ENCODE data around the gene CD52. TPM values are rescaled to one million over a fixed set of nuclear protein-coding genes. Genes with fewer than 3 reads are reported as not detected.

The CD52 gene
- polyA plus RNA-seq, 1 of the 3 experiments (the other 2 are of a cell fraction): not detected

GRCh38 chr1:26289158-26290059, 28.3 kb upstream of the CD52 start:
- ChIA-PET CTCF (interaction anchor here (1.0 to 10.7 kb wide), 8 partner anchors 10 to 185 kb away, joined by 3 to 213 read pairs (median 7); partner anchors contain the start of genes CD52, CEP85 and SH3BGRL3), POLR2A (interaction anchor here (2.7 kb wide), 1 partner anchor 10 kb away, joined by 10 read pairs; the partner anchor contains the start of gene SH3BGRL3)
- Histone ChIP-seq H3K4me2 (no peak overlapping the region), H3K79me2 (ENCODE audit: insufficient read depth) (peaks cover 7% of the 10 kb centered on the region; the same call in 1 of the 2 replicates), H3K9me3 (no peaks in the 10 kb centered on the region), H3K9ac (no peak overlapping the region), H3F3A (replicated peaks; ENCODE audit: insufficient read depth) (peaks cover 8% of the 10 kb centered on the region), H3K4me1 (ENCODE audit: control insufficient read depth in 1 of 2, insufficient read depth in 2 of 2, low read depth in 1 of 2, low read length in 1 of 2) (peaks cover 9 to 30% of the 10 kb centered on the region in 2 experiments; a peak in 3 of 4 replicates), H4K20me1 (ENCODE audit: insufficient read depth) (peaks cover 2% of the 10 kb centered on the region; the same call in 1 of the 2 replicates), H3K9me2 (no peaks in the 10 kb centered on the region), H3K27me3 (ENCODE audit: insufficient read depth) (no peaks in the 10 kb centered on the region), H3K27ac (ENCODE audit: low read depth in 2 of 2, low read length in 1 of 2) (no peak overlapping the region; a peak in 1 of 4 replicates), H3K4me3 (ENCODE audit: low read depth in 2 of 2, low read length in 1 of 2) (no peak overlapping the region), H3K36me3 (replicated peaks in 1 of 2; ENCODE audit: control insufficient read depth in 1 of 2, insufficient read depth in 2 of 2, low read length in 1 of 2) (no peaks in the 10 kb centered on the region), H2AFZ (ENCODE audit: low read depth) (no peak overlapping the region)
- 97% methylated on average over 14 of the region's 21 CpGs for WGBS (ENCODE audit: low lambda C conversion rate)
- no peak for TF ChIP-seq MEF2A (IDR thresholded peaks at IDR 0.05; ENCODE audit: borderline replicate concordance, low read depth)
- no peak for TF ChIP-seq TEAD4 (IDR thresholded peaks at IDR 0.05; ENCODE audit: borderline replicate concordance, insufficient read depth)
- TF ChIP-seq FOXJ3 (CRISPR knock-in tag; IDR thresholded peaks at IDR 0.05): no peak
- TF ChIP-seq ELF1 (IDR thresholded peaks at IDR 0.05): no peak
- TF ChIP-seq TCF12 (IDR thresholded peaks at IDR 0.05): no peak
- no peak for TF ChIP-seq EZH2phosphoT487 (IDR thresholded peaks at IDR 0.05; ENCODE audit: borderline replicate concordance, low read depth)
- no peak for TF ChIP-seq SMC3 (IDR thresholded peaks at IDR 0.05; ENCODE audit: low read depth, low read length)
- no peak for TF ChIP-seq CTCF (IDR thresholded peaks at IDR 0.05)
- no peak for TF ChIP-seq FOXM1 (IDR thresholded peaks at IDR 0.05; ENCODE audit: low read depth)
- TF ChIP-seq, protein P1, sequence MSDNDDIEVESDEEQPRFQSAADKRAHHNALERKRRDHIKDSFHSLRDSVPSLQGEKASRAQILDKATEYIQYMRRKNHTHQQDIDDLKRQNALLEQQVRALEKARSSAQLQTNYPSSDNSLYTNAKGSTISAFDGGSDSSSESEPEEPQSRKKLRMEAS (IDR thresholded peaks at IDR 0.05; ENCODE audit: low read depth): no peak
- TF ChIP-seq JUND (IDR thresholded peaks at IDR 0.05): no peak
- no peak for TF ChIP-seq RAD21 (IDR thresholded peaks at IDR 0.05; ENCODE audit: low read length)
- no peak for TF ChIP-seq RXRA (IDR thresholded peaks at IDR 0.05; ENCODE audit: borderline replicate concordance, low read depth)
- no peak for DNase-seq
